ENCODE measurements around the gene PASD1.
"Not testable (repeated sequence)": the region's sequence is repeated elsewhere in the genome, so short reads cannot be mapped to it uniquely, and the experiment has no call there.

Gene PASD1

GRCh38 chrX:151679798-151680402 lies 116.4 kb downstream of the PASD1 start:
- Mint-ChIP-seq H3K9me3 (no peaks in the 10 kb centered on the region), H3K27me3 (peaks cover 8 to 22% of the 10 kb centered on the region in 2 donors), H3K4me3 (no peak overlapping the region), H3K27ac (no peak overlapping the region), H3K4me1 (no peaks in the 10 kb centered on the region), H3K36me3 (no peaks in the 10 kb centered on the region)
- no peak for DNase-seq
- ATAC-seq (replicated peaks), result no peak

GRCh38 chrX:151680805-151681204 lies 117.3 kb downstream of the PASD1 start:
- Mint-ChIP-seq H3K27ac (no peak overlapping the region), H3K36me3 (no peaks in the 10 kb centered on the region)
- peak; percentile 67 to 94 for ATAC-seq (replicated peaks)

DNA sequence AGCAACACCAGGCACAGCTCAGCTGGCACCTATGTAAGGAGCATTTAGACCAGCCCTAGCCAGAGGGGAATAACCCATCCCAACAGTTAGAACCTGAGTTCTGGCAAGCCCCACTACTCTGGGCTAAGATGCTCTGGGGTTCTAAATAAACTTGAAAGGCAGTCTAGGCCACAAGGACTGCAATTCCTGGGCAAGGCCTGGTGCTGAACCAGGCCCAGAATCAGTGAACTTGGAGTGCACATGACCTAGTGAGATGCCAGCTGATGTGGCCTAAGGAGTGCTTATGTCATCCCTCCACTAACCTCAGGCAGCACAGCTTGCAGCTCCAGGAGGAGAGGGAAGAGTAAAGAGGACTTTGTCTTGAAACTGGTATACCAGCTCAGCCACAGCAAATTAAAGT lies 124.2 kb downstream of the PASD1 start:
- Mint-ChIP-seq H3K36me3 (no peaks in the 10 kb centered on the region), H3K4me3 (no peak overlapping the region), H3K9me3 (no peaks in the 10 kb centered on the region), H3K27ac (no peak overlapping the region), H3K27me3 (peaks cover 7 to 8% of the 10 kb centered on the region in 2 donors), H3K4me1 (no peaks in the 10 kb centered on the region)
- ATAC-seq (replicated peaks) (no peak), DNase-seq (no peak)

More at GRCh38 chrX:151680805-151681204, 117.3 kb downstream of the PASD1 start:
- peaks cover 8 to 22% of the 10 kb centered on the region in 2 donors for H3K27me3 Mint-ChIP-seq
- peak; percentile 51 for DNase-seq
- H3K9me3 Mint-ChIP-seq, result no peaks in the 10 kb centered on the region
- no peaks in the 10 kb centered on the region for H3K4me1 Mint-ChIP-seq
- H3K4me3 Mint-ChIP-seq, result no peak overlapping the region

DNA sequence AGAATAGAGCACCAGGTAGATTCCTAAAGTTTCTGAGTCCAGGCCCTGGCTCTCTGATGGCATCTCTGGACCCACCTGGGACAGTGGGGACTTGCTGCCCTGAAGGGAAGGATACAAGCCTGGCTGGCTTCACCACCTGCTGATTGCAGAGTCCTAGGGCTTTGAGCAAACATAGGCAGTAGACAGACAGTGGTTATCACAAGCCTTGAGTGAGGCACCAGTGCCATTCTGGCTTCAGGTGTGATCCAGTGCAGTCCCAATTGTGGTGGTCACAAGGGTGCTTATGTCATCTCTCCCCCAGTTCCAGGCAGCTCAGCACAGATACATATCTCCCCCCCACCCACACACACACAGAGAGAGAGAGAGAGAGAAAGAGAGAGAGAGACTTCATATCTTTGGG lies 125.2 kb downstream of the PASD1 start:
- H3K27ac Mint-ChIP-seq, result no peak overlapping the region
- H3K4me1 Mint-ChIP-seq, result no peaks in the 10 kb centered on the region
- H3K9me3 Mint-ChIP-seq, result no peaks in the 10 kb centered on the region
- no peak overlapping the region for H3K4me3 Mint-ChIP-seq
- peaks cover 6 to 7% of the 10 kb centered on the region in 2 donors for H3K27me3 Mint-ChIP-seq
- H3K36me3 Mint-ChIP-seq, result no peaks in the 10 kb centered on the region
- no peak for ATAC-seq (replicated peaks)
- no peak for DNase-seq

- H3K27ac Mint-ChIP-seq, result no peak overlapping the region
- H3K27me3 Mint-ChIP-seq, result peaks cover 24 to 29% of the 10 kb centered on the region in 2 donors
- H3K4me1 Mint-ChIP-seq, result no peaks in the 10 kb centered on the region
- DNase-seq, result no peak
- no peaks in the 10 kb centered on the region for H3K36me3 Mint-ChIP-seq
- no peak overlapping the region for H3K4me3 Mint-ChIP-seq
- H3K9me3 Mint-ChIP-seq, result no peaks in the 10 kb centered on the region
- no peak for ATAC-seq (replicated peaks)
Measured at GRCh38 chrX:151692825-151693224, 129.3 kb downstream of the PASD1 start.

- H3K36me3 Mint-ChIP-seq, result no peaks in the 10 kb centered on the region
- ATAC-seq (replicated peaks) (no peak), DNase-seq (no peak)
- H3K4me1 Mint-ChIP-seq, result no peaks in the 10 kb centered on the region
- peaks cover 24 to 29% of the 10 kb centered on the region in 2 donors for H3K27me3 Mint-ChIP-seq
- H3K4me3 Mint-ChIP-seq, result no peak overlapping the region
- no peaks in the 10 kb centered on the region for H3K9me3 Mint-ChIP-seq
- no peak overlapping the region for H3K27ac Mint-ChIP-seq
Measured at GRCh38 chrX:151694121-151694520, 130.6 kb downstream of the PASD1 start.

GRCh38 chrX:151694661-151695582 lies 131.4 kb downstream of the PASD1 start, which contains the start of gene PRRG3:
Gene PRRG3 (plus strand): TSS chrX:151695458. CDS start chrX:151698815, 3,357 bp downstream.
- Mint-ChIP-seq H3K9me3 (no peaks in the 10 kb centered on the region), H3K36me3 (no peaks in the 10 kb centered on the region), H3K27ac (no peak within 1 kb of the TSS), H3K27me3 (peaks cover 24 to 29% of the 10 kb centered on the region in 2 donors), H3K4me1 (no peaks in the 10 kb centered on the region), H3K4me3 (no peak within 1 kb of the TSS)
- ATAC-seq (replicated peaks) (no peak), DNase-seq (no peak)

DNA sequence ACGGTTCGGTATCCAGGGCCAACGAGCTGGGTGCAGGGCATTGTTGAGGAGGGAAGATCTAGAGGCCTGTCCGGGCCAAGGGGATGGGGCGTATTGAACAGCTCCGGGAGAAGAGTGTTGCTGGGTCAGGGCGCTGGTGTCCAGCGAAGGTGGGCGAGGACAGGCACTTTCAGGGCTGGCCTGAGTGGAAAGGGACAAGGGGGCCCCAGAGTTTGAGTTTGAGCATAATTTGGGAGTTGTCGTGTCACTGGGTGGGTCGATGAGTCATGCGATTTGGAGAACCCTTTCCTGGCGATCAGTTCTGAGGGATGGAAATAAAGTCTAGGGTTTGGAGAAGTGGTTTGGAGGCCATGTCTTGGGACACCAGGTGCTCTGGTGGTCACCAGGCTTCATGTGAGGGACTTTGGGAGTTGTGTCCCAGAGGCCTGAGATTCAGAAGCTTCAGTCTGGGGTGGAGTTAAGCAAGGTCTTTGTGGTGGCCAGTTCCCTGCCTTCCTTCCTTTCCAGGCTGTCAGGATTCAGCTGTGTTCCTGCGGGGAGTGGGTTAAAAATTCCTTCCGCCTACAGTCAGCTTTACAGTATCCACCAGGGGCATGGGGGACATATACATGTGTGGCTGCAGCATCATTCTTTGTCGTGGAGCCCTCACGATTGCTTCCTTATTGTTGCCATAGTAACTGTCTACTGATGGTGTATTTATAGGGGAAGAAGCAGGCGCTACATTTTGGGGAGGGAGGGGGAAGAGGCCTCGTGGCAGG lies 132.3 kb downstream of the PASD1 start:
- no peaks in the 10 kb centered on the region for H3K36me3 Mint-ChIP-seq
- no peaks in the 10 kb centered on the region for H3K4me1 Mint-ChIP-seq
- H3K4me3 Mint-ChIP-seq, result no peak overlapping the region
- ATAC-seq (replicated peaks) (no peak), DNase-seq (no peak)
- no peak overlapping the region for H3K27ac Mint-ChIP-seq
- no peaks in the 10 kb centered on the region for H3K9me3 Mint-ChIP-seq
- H3K27me3 Mint-ChIP-seq, result peaks cover 24 to 29% of the 10 kb centered on the region in 2 donors

GRCh38 chrX:151697082-151697481 lies 133.6 kb downstream of the PASD1 start:
- H3K4me3 Mint-ChIP-seq; H3K9me3 Mint-ChIP-seq; DNase-seq; H3K36me3 Mint-ChIP-seq; H3K27ac Mint-ChIP-seq; H3K4me1 Mint-ChIP-seq; ATAC-seq (replicated peaks): not testable (repeated sequence)
- peaks cover 24 to 29% of the 10 kb centered on the region in 2 donors for H3K27me3 Mint-ChIP-seq

DNA sequence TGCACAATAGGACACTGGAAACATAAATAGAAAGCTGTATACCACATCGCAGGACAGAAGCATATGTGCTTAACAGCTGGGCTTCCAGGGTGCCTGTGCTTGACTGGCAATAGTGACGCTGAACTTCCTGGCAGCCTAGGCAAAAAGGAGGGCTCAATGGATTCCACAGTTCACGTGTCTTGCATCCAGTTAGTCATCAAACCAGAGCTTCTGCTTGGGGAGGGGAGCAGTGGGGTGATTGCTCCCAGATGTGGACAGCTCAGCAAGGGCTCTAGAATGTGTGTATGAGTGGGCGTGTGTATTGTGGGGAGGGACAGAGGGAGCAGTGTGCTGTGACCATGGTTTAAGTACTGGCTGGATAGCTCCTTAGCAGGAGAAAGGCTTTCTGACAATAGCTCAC lies 134.0 kb downstream of the PASD1 start:
- no peak overlapping the region for H3K4me3 Mint-ChIP-seq
- no peak for ATAC-seq (replicated peaks)
- no peaks in the 10 kb centered on the region for H3K4me1 Mint-ChIP-seq
- H3K36me3 Mint-ChIP-seq, result no peaks in the 10 kb centered on the region
- no peaks in the 10 kb centered on the region for H3K9me3 Mint-ChIP-seq
- H3K27me3 Mint-ChIP-seq, result peaks cover 24 to 29% of the 10 kb centered on the region in 2 donors
- DNase-seq, result no peak
- H3K27ac Mint-ChIP-seq, result no peak overlapping the region

DNA sequence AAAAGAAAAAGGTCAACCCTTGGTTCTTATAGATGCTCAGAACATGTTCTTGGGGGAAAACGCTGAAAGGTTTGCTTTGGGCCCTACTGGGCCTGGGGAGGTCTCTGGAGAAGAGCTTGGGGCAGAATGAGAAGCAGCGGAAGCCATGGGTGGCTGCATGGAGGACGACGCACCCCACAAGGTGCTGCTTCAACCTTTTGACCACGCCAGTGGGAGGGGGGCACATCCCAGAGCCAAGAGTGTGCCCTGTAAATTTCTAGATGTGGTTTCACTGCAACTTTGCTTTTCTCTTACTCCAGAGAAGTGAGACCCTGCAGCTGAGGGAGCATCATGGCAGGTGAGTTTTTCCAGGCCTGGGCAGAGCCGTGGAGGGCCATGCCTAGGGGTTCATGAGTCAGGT lies 135.0 kb downstream of the PASD1 start:
- Mint-ChIP-seq H3K4me3 (no peak overlapping the region), H3K4me1 (no peaks in the 10 kb centered on the region), H3K27me3 (peaks cover 20 to 25% of the 10 kb centered on the region in 2 donors), H3K36me3 (no peaks in the 10 kb centered on the region), H3K27ac (no peak overlapping the region), H3K9me3 (no peaks in the 10 kb centered on the region)
- DNase-seq (no peak), ATAC-seq (replicated peaks) (no peak)

- Mint-ChIP-seq H3K27me3 (peaks cover 16 to 22% of the 10 kb centered on the region in 2 donors), H3K4me1 (no peaks in the 10 kb centered on the region), H3K36me3 (no peaks in the 10 kb centered on the region), H3K4me3 (no peak overlapping the region), H3K9me3 (no peaks in the 10 kb centered on the region), H3K27ac (no peak overlapping the region)
- DNase-seq, result no peak
- ATAC-seq (replicated peaks), result no peak
Measured at GRCh38 chrX:151699746-151700145, 136.3 kb downstream of the PASD1 start.

DNA sequence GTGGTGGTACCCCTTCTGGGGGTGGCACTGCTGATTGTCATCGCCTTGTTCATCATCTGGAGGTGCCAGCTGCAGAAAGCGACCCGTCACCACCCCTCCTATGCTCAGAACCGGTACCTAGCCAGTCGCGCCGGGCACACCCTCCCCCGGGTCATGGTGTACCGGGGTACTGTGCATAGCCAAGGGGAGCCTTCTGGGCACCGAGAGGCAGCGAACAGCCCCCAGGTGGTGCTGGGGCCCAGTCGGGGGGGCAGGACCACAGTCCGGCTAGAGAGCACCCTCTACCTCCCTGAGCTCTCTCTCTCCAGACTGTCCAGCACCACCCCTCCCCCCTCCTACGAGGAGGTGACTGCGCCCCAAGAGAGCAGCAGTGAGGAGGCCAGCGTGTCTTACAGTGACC lies 137.1 kb downstream of the PASD1 start:
- DNase-seq (no peak), ATAC-seq (replicated peaks) (no peak)
- Mint-ChIP-seq H3K4me1 (no peaks in the 10 kb centered on the region), H3K36me3 (no peaks in the 10 kb centered on the region), H3K27me3 (peaks cover 14 to 18% of the 10 kb centered on the region in 2 donors), H3K9me3 (no peaks in the 10 kb centered on the region), H3K4me3 (no peak overlapping the region), H3K27ac (no peak overlapping the region)

DNA sequence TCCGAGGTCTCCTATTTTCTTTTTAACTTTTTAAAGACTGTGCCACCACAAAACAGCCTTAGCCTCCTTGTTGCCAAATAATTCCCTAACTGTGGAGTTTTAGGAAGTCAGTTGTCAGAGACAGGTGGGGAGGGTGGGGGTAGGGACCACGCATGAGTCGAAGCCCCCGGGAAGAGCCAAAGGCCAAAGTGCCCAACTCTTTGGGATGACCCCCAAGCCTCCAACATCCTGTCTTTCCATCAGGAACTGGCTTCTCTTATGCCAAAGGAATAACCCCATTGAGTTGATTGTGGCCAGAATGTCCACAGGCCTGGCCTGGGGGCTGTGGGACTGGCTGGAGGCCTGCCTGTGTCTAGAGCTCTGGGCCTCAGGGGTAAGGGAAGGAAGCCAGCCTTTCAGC lies 137.6 kb downstream of the PASD1 start:
- Mint-ChIP-seq H3K4me1 (no peaks in the 10 kb centered on the region), H3K27me3 (peaks cover 10 to 14% of the 10 kb centered on the region in 2 donors), H3K4me3 (no peak overlapping the region), H3K27ac (no peak overlapping the region), H3K36me3 (no peaks in the 10 kb centered on the region), H3K9me3 (no peaks in the 10 kb centered on the region)
- DNase-seq (no peak), ATAC-seq (replicated peaks) (no peak)

All from stimulated activated naive B cell treated with anti-CD40 and anti-IgM and Interleukin-4, amounts not matched to agents 10 μg/mL and 1 μg/mL and 100 μg/mL, for 72 hours (primary cell).